A673 (cell line): ENCODE results near the gene MYO18A.

Experiments used
- CTCF ChIP-seq: fragments of 300-800, 200-600 bp; sonication (generic); conservative IDR thresholded peaks from 2 replicates; pipeline ENCODE4 v1.5.1; 2017; ENCODE audit warnings: low read depth, mild to moderate bottlenecking, antibody characterized with exemption, low read length, moderate library complexity, mixed read lengths
- EZH2 ChIP-seq: fragments of 200-600 bp; sonication (generic); IDR thresholded peaks from 2 replicates; pipeline ENCODE4 v1.6.1; 2017; ENCODE audit warnings: borderline replicate concordance, low read depth, mild to moderate bottlenecking, mixed read lengths, antibody characterized with exemption, low read length; ENCODE audit not compliant: poor library complexity, severe bottlenecking

- no peak for TF ChIP-seq CTCF
- no peak for TF ChIP-seq EZH2
These were observed 765 bp downstream of the MYO18A start for GRCh38 chr17:29179232-29180033.
